ENCODE data around the gene UBAP2L.
"Not testable (repeated sequence)": the region's sequence is repeated elsewhere in the genome, so short reads cannot be mapped to it uniquely, and the experiment has no call there.

Gene UBAP2L

DNA sequence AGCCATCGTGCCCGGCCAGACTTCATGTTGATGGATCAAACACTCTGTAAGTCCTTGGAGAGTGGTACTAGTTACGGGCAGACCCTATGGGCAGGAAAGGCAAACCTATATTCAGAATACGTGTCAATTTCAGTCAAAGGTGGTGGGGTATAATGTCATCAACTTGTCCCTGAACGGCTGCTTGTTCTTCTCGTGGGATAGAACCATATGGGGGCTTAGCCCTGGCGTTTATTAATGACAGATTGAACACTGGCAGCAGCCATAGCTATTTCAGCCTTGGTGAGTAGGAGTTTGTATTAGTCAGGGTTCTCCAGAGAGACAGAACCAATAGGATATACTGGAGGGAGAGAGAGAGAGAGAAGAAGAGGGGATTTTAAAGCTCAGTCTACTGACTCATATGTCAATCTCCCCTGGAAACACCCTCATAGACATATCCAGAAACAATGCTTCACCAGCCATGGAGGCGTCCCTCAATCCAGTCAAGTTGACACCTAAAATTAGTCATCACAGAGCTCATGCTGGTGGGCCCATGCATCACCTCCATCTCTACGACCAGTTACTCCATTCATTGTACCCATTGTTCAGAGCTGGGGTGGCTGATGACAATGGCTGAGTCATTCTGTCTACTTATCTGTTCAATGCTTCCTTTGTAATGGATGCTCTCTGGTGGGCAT lies 84.0 kb downstream of the UBAP2L start:
- Histone ChIP-seq H3K27ac (ENCODE audit: low read depth, low read length) (no peak overlapping the region), H3K4me2 (ENCODE audit: low read depth, low read length, poor library complexity, severe bottlenecking) (no peak overlapping the region), H2AFZ (ENCODE audit: low read depth, low read length, severe bottlenecking) (no peak overlapping the region), H4K20me1 (ENCODE audit: low read depth, low read length) (no peaks in the 10 kb centered on the region), H3K36me3 (ENCODE audit: low read length) (no peaks in the 10 kb centered on the region), H3K4me3 (ENCODE audit: insufficient read depth, low read length, poor library complexity, severe bottlenecking) (no peak overlapping the region), H3K9ac (ENCODE audit: low read length) (no peak overlapping the region), H3K9me3 (ENCODE audit: insufficient read depth, low read length) (no peaks in the 10 kb centered on the region), H3F3A (ENCODE audit: insufficient read depth) (no peaks in the 10 kb centered on the region), H3K27me3 (ENCODE audit: low read length) (no peaks in the 10 kb centered on the region), H3K9me2 (replicated peaks; ENCODE audit: insufficient read depth, low read length) (no peaks in the 10 kb centered on the region), H3K79me2 (ENCODE audit: insufficient read depth, low read length) (no peaks in the 10 kb centered on the region)
- TF ChIP-seq EZH2phosphoT487 (conservative IDR thresholded peaks at IDR 0.05; ENCODE audit: low read length), result no peak
- TF ChIP-seq, protein P1, sequence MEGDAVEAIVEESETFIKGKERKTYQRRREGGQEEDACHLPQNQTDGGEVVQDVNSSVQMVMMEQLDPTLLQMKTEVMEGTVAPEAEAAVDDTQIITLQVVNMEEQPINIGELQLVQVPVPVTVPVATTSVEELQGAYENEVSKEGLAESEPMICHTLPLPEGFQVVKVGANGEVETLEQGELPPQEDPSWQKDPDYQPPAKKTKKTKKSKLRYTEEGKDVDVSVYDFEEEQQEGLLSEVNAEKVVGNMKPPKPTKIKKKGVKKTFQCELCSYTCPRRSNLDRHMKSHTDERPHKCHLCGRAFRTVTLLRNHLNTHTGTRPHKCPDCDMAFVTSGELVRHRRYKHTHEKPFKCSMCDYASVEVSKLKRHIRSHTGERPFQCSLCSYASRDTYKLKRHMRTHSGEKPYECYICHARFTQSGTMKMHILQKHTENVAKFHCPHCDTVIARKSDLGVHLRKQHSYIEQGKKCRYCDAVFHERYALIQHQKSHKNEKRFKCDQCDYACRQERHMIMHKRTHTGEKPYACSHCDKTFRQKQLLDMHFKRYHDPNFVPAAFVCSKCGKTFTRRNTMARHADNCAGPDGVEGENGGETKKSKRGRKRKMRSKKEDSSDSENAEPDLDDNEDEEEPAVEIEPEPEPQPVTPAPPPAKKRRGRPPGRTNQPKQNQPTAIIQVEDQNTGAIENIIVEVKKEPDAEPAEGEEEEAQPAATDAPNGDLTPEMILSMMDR (IDR thresholded peaks at IDR 0.05; ENCODE audit: insufficient read depth, low read length, poor library complexity, severe bottlenecking), result no peak

DNA sequence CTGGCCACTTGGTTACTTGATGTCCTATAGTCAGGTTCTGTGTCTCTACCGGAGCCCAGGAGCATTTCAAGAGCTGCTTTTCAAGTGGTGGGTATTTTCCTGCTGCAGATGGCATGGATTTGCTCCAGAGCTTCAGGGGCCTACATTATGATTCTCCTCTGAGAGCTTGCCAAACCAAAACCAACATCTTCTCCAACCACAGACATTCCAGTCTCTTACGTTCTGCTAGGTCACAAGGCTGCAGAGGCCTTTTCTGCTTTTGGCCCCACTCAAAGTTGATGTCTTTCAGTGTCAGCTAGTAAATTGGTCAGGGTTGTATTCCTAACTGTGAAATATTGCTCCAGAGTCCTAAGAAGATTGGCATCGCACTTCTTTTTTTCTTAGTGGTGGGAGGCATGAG lies 85.4 kb downstream of the UBAP2L start:
- no peak overlapping the region for H3K4me3 ChIP-seq (ENCODE audit: insufficient read depth, low read length, poor library complexity, severe bottlenecking)
- no peaks in the 10 kb centered on the region for H3K9me3 ChIP-seq (ENCODE audit: insufficient read depth, low read length)
- H3K36me3 ChIP-seq (ENCODE audit: low read length), result no peaks in the 10 kb centered on the region
- H3F3A ChIP-seq (ENCODE audit: insufficient read depth), result no peaks in the 10 kb centered on the region
- H3K4me2 ChIP-seq (ENCODE audit: low read depth, low read length, poor library complexity, severe bottlenecking), result no peak overlapping the region
- H2AFZ ChIP-seq (ENCODE audit: low read depth, low read length, severe bottlenecking), result no peak overlapping the region
- TF ChIP-seq EZH2phosphoT487 (conservative IDR thresholded peaks at IDR 0.05; ENCODE audit: low read length), result no peak
- TF ChIP-seq, protein P1 (IDR thresholded peaks at IDR 0.05; ENCODE audit: insufficient read depth, low read length, poor library complexity, severe bottlenecking), result no peak
- no peak overlapping the region for H3K9ac ChIP-seq (ENCODE audit: low read length)
- H3K27me3 ChIP-seq (ENCODE audit: low read length), result no peaks in the 10 kb centered on the region
- no peaks in the 10 kb centered on the region for H3K9me2 ChIP-seq (replicated peaks; ENCODE audit: insufficient read depth, low read length)
- no peak overlapping the region for H3K27ac ChIP-seq (ENCODE audit: low read depth, low read length)
- H3K79me2 ChIP-seq (ENCODE audit: insufficient read depth, low read length), result no peaks in the 10 kb centered on the region
- no peaks in the 10 kb centered on the region for H4K20me1 ChIP-seq (ENCODE audit: low read depth, low read length)

DNA sequence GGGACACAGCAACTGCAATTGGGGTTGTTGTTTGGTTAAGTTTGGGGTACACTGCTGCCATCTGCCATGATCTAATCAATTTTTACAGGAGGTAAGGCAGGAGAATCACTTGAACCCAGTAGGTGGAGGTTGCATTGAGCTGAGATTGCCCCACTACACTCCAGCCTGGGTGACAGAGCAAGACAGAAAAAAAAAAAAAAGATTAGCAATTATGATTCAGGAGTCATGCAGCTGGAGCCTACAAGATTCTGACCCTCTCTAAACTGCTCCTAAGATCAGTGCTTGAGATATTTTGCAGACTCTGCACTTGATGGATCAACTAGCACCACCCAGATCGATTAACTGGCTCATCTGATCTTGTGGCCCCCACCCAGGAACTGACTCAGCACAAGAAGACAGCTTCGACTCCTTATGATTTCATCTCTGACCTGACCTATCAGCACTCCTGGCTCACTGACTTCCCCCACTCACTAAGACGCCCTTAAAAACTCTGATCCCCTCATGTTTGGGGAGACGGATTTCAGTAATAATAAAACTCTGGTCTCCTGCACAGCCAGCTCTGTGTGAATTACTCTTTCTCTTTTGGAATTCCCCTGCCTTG lies 87.0 kb downstream of the UBAP2L start:
- H3F3A ChIP-seq (ENCODE audit: insufficient read depth); H3K27me3 ChIP-seq (ENCODE audit: low read length); H3K79me2 ChIP-seq (ENCODE audit: insufficient read depth, low read length); H3K9me3 ChIP-seq (ENCODE audit: insufficient read depth, low read length); H3K27ac ChIP-seq (ENCODE audit: low read depth, low read length); H3K36me3 ChIP-seq (ENCODE audit: low read length); H4K20me1 ChIP-seq (ENCODE audit: low read depth, low read length); H3K9me2 ChIP-seq (replicated peaks; ENCODE audit: insufficient read depth, low read length); H3K9ac ChIP-seq (ENCODE audit: low read length); H3K4me3 ChIP-seq (ENCODE audit: insufficient read depth, low read length, poor library complexity, severe bottlenecking); H2AFZ ChIP-seq (ENCODE audit: low read depth, low read length, severe bottlenecking); H3K4me2 ChIP-seq (ENCODE audit: low read depth, low read length, poor library complexity, severe bottlenecking): not testable (repeated sequence)

DNA sequence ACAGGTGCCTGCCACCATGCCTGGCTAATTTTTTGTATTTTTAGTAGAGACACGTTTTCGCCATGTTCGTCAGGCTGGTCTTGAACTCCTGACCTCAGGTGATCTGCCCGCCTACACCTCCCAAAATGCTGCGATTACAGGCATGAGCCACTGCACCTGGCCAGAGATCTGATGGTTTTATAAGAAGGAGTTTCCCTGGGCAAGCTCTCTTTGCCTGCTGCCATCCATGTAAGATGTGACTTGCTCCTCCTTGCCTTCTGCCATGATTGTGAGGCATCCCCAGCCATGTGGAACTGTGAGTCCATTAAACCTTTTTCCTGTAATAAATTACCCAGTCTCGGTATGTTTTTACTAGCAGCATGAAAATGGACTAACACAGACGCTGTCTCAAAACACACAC lies 88.4 kb downstream of the UBAP2L start:
- not testable (repeated sequence) for H3K9ac ChIP-seq (ENCODE audit: low read length); H3K4me3 ChIP-seq (ENCODE audit: insufficient read depth, low read length, poor library complexity, severe bottlenecking); H4K20me1 ChIP-seq (ENCODE audit: low read depth, low read length); H3K9me3 ChIP-seq (ENCODE audit: insufficient read depth, low read length); H3K27ac ChIP-seq (ENCODE audit: low read depth, low read length); H3K27me3 ChIP-seq (ENCODE audit: low read length); H3K9me2 ChIP-seq (replicated peaks; ENCODE audit: insufficient read depth, low read length); H3K36me3 ChIP-seq (ENCODE audit: low read length); H3K4me2 ChIP-seq (ENCODE audit: low read depth, low read length, poor library complexity, severe bottlenecking); H3K79me2 ChIP-seq (ENCODE audit: insufficient read depth, low read length); H3F3A ChIP-seq (ENCODE audit: insufficient read depth); H2AFZ ChIP-seq (ENCODE audit: low read depth, low read length, severe bottlenecking)

DNA sequence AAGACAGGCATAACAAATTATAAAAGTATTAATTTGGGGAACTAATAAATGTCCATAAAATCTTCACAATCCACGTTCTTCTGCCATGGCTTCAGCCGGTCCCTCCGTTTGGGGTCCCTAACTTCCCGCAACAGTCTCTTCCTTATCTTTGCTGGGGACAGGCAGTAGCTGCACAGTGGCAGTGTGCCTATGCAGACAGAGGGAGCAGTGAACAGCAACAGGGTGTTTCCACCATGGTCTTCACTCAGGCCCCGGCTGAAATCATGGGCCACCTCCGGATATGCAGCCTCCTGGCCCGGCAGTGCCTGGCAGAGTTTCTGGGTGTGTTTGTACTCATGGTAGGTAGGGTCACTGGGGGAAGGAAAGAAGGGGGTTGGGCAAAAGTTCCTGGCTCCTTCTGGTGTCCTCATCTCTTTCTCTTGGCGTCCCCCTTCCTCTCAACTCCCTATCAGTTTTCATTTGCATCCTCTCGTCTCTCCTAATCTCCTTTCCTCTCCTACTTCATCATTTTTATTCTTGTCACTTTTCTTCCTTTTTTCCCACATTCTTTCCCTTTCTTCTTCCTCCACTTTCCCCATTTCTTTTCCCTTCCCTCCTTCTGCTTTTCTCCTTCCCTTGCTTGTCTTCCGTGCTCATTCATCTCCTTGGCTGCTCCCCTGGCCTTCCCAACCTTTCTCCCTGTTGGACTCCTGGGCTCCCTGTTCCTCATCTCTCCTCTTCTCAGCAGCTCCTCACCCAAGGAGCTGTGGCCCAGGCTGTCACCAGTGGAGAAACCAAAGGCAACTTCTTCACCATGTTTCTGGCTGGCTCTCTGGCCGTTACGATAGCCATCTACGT lies 91.7 kb downstream of the UBAP2L start:
- H3K9me2 ChIP-seq (replicated peaks; ENCODE audit: insufficient read depth, low read length); H4K20me1 ChIP-seq (ENCODE audit: low read depth, low read length); H3K79me2 ChIP-seq (ENCODE audit: insufficient read depth, low read length); H3K36me3 ChIP-seq (ENCODE audit: low read length); H3K4me2 ChIP-seq (ENCODE audit: low read depth, low read length, poor library complexity, severe bottlenecking); H2AFZ ChIP-seq (ENCODE audit: low read depth, low read length, severe bottlenecking); H3K27me3 ChIP-seq (ENCODE audit: low read length); H3K4me3 ChIP-seq (ENCODE audit: insufficient read depth, low read length, poor library complexity, severe bottlenecking); H3K9ac ChIP-seq (ENCODE audit: low read length); H3F3A ChIP-seq (ENCODE audit: insufficient read depth); H3K27ac ChIP-seq (ENCODE audit: low read depth, low read length): not testable (repeated sequence)
- H3K9me3 ChIP-seq (ENCODE audit: insufficient read depth, low read length), result peaks cover 15% of the 10 kb centered on the region

All from SU-DHL-6 (cell line).